ENCODE measurements around the gene PRDM16. TPM values are rescaled to one million over a fixed set of nuclear protein-coding genes. Genes with fewer than 3 reads are reported as not detected.

Gene PRDM16
- total and polyA plus RNA-seq, 2 of the 13 experiments (the other 11 are each of a cell fraction or from before 2014, with no cell fraction given): 0.15 to 0.81 TPM

- TF ChIP-seq ATF5 (CRISPR knock-in tag; IDR thresholded peaks at IDR 0.05; ENCODE audit: low read depth) (peak; percentile 82), BORCS8-MEF2B (CRISPR knock-in tag; IDR thresholded peaks at IDR 0.05) (peak; percentile 58; the same call in 1 of the 2 replicates), SP4 (CRISPR knock-in tag; IDR thresholded peaks at IDR 0.05) (peak; percentile 83), KLF16 (CRISPR knock-in tag; IDR thresholded peaks at IDR 0.05) (peak in 1 of 2 experiments; percentile 94; a peak in 2 of 4 replicates), TRIM24 (CRISPR knock-in tag; IDR thresholded peaks at IDR 0.05) (peak; percentile 75; the same call in 1 of the 2 replicates), ZHX1 (CRISPR knock-in tag; IDR thresholded peaks at IDR 0.05; ENCODE audit: low read depth) (no peak; the same call in 1 of the 2 replicates), CAMTA2 (CRISPR knock-in tag; IDR thresholded peaks at IDR 0.05; ENCODE audit: borderline replicate concordance) (no peak; the same call in 1 of the 2 replicates), PPARG (CRISPR knock-in tag; conservative IDR thresholded peaks at IDR 0.05) (peak; percentile 94), ZNF546 (CRISPR knock-in tag; conservative IDR thresholded peaks at IDR 0.05) (no peak; the same call in 1 of the 2 replicates), FOXK2 (IDR thresholded peaks at IDR 0.05) (no peak), PCBP1 (IDR thresholded peaks at IDR 0.05; ENCODE audit: borderline replicate concordance, low read depth, low read length) (0 out of 2 replicates have a peak, but pooled peaks have one; percentile 33), MTA3 (CRISPR knock-in tag; IDR thresholded peaks at IDR 0.05) (no peak), PATZ1 (CRISPR knock-in tag; IDR thresholded peaks at IDR 0.05) (peak; percentile 97), HNF4A (CRISPR knock-in tag; IDR thresholded peaks at IDR 0.05) (peak; percentile 100), GPN1 (CRISPR knock-in tag; IDR thresholded peaks at IDR 0.05; ENCODE audit: borderline replicate concordance) (0 out of 2 replicates have a peak, but pooled peaks have one; percentile 25), NCOA2 (CRISPR knock-in tag; IDR thresholded peaks at IDR 0.05) (peak; percentile 98), ZNF792 (CRISPR knock-in tag; IDR thresholded peaks at IDR 0.05) (peak; percentile 93), BRF2 (CRISPR knock-in tag; IDR thresholded peaks at IDR 0.05) (peak; percentile 43; the same call in 1 of the 2 replicates), TOPORS (CRISPR knock-in tag; IDR thresholded peaks at IDR 0.05) (peak; percentile 61), ATF7 (IDR thresholded peaks at IDR 0.05) (no peak), ATF7 (CRISPR knock-in tag; IDR thresholded peaks at IDR 0.05) (peak; percentile 95), ARNT2 (CRISPR knock-in tag; IDR thresholded peaks at IDR 0.05; ENCODE audit: low read depth) (peak; percentile 63; the same call in 1 of the 2 replicates)
Observed at GRCh38 chr1:3320246-3321152, 251.5 kb downstream of the PRDM16 start (continued).
